Neuron (in vitro differentiated cells): Measurements from ENCODE around the gene MAGI1.

Experiments used
- H2AFZ ChIP-seq: one replicate; pipeline ENCODE4 v1.6.1; 2013; ENCODE audit warnings: low read depth, mild to moderate bottlenecking, inconsistent platforms, low read length, moderate library complexity
- H3K27me3 ChIP-seq: one replicate; pipeline ENCODE4 v1.6.1; 2013; ENCODE audit warnings: low read length; ENCODE audit not compliant: insufficient read depth
- H3K36me3 ChIP-seq: one replicate; pipeline ENCODE4 v1.6.1; 2013; ENCODE audit warnings: low read length; ENCODE audit not compliant: insufficient read depth
- H3K4me1 ChIP-seq: one replicate; pipeline ENCODE4 v1.6.1; 2013; ENCODE audit warnings: low read length; ENCODE audit not compliant: insufficient read depth
- H3K4me3 ChIP-seq: 2 replicates; pipeline ENCODE4 v1.5.1; 2013; ENCODE audit warnings: mild to moderate bottlenecking, low read length, moderate library complexity
- H3K9me3 ChIP-seq: one replicate; pipeline ENCODE4 v1.6.1; 2013; ENCODE audit warnings: low read length

Gene MAGI1

DNA sequence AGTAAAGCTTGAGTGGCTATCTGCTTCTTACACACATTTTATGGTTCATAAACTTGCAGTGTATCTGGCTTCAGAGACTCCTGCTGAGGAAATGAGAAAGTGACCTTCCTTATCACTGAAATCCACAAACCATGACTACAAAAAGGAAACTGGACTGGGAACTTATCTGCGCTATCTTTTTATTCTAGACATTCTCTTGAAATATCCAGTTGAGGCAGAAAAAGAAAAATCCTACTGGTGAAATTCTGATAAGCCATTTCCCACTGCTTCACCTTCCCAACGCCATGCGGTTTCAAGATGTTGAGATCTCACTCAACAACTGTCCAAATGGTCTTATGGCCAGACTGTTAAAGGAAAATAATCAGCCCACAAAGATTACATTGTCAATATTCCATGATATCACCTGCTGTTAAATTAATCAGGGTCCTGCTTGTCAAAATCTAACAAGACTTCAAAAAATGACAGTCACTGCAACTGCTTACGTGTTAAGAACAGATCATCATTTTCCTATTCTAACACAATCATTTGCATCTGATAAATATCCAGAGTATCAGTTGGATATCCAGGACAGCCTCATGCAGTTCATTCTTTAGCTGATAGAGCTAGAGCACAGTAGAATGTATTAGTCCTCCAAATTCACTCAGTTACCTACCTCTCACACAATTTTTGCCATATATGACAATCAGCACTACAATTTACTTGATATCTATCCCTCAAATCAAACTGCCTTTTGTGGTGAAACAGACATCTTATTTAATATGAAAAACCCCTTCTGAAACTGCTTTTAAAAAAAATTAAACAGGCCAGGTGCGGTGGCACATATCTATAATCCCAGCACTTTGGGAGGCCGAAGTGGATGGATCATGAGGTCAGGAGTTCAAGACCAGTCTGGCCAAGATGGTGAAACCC, 538.1 kb downstream of the MAGI1 start:
- Histone ChIP-seq H3K36me3 (no peaks in the 10 kb centered on the region), H3K4me1 (peaks cover 10% of the 10 kb centered on the region), H3K4me3 (no peak overlapping the region), H3K9me3 (no peaks in the 10 kb centered on the region), H2AFZ (no peak overlapping the region), H3K27me3 (no peaks in the 10 kb centered on the region)

DNA sequence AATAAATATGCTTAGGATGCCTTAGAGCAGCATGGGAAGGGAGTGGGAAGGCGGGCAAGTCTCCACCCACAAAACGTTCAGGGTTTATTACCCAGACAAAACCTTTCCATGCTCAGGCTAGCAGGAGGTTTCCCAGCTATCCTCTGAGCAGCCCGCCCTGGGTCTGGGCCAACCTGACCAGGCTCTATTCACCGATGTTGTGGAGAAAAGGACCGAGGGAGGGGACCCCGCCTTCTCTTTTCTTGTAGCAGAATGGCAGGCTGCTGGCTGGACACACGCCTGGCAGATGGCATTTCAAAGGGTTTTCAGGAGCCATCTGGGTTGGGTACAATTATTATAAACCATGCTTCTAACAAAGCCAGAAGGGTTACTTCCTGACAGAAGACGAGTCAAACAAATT, 540.9 kb downstream of the MAGI1 start:
- H3K4me3 ChIP-seq: no peak overlapping the region
- H3K27me3 ChIP-seq: no peaks in the 10 kb centered on the region
- H2AFZ ChIP-seq: no peak overlapping the region
- no peaks in the 10 kb centered on the region for H3K9me3 ChIP-seq
- peaks cover 10% of the 10 kb centered on the region for H3K4me1 ChIP-seq
- peaks cover 3% of the 10 kb centered on the region for H3K36me3 ChIP-seq

DNA sequence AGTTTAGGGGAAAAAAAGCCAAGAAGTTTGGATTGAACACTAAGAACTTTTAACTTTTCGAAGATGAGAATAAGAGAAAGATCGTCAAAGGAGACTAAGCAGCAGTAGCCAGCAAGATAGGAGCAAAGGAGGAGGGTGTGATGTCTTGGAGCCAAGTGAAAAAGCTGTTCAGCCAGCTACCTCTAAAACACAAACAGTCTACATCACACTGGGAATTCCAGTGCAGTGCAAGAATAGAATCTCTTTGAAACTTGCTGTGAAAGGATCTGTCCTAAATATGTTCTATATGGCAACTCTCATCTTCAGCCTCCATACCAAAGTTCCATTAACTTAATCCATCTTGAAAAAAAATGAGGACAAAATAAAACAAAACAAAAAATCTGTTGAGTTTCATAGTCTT, 541.5 kb downstream of the MAGI1 start:
- Histone ChIP-seq H3K9me3 (peaks cover 2% of the 10 kb centered on the region), H3K36me3 (peaks cover 4% of the 10 kb centered on the region), H2AFZ (no peak overlapping the region), H3K4me1 (peaks cover 10% of the 10 kb centered on the region), H3K4me3 (no peak overlapping the region), H3K27me3 (no peaks in the 10 kb centered on the region)

DNA sequence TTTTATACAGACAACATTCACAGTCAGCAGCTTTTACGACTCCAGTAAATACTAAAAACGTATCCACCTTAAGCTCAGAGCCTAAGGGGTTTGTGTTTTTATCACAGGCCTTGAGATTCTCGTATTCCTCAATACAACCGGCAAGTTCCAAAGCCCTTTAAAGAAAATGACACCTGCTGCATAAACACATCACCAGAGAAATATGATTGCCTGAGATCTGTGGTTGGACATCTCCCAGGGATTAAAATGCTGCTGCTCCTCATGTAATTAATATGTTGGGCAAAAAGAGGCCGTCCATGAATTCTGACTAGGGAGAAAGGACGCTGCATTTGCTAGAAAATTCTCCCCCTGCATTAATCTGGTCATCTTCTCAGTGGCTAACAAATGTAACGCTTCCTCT, 544.8 kb downstream of the MAGI1 start:
- no peak overlapping the region for H3K4me3 ChIP-seq
- H2AFZ ChIP-seq: no peak overlapping the region
- peaks cover 10% of the 10 kb centered on the region for H3K4me1 ChIP-seq
- no peaks in the 10 kb centered on the region for H3K27me3 ChIP-seq
- peaks cover 4% of the 10 kb centered on the region for H3K36me3 ChIP-seq
- peaks cover 2% of the 10 kb centered on the region for H3K9me3 ChIP-seq

DNA sequence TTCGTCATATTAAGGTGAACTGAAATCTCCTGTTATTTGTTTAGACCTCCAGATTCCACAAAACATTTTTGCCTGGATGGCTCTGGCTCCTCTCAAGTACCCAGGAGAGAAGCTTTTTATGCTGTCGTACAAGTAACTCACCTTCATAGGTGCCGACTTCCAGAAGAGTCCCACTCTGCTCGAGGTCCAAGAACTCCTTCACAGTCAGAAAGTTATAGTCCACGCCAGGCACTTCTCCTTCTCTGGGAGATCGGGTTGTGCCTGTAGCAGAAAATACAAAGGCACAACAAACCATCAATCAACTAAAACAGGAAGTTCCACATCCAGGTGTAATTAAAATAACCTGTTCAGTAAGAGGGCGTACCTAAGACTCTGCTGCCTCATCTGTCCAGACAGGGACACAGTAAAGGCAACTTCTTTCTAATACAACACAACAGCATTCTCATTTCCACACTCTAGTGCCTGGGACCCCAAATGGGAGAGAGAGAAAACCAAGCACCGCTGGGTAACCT, 545.3 kb downstream of the MAGI1 start:
- Histone ChIP-seq H3K36me3 (peaks cover 4% of the 10 kb centered on the region), H2AFZ (no peak overlapping the region), H3K4me3 (no peak overlapping the region), H3K27me3 (no peaks in the 10 kb centered on the region), H3K9me3 (peaks cover 2% of the 10 kb centered on the region), H3K4me1 (peaks cover 10% of the 10 kb centered on the region)

DNA sequence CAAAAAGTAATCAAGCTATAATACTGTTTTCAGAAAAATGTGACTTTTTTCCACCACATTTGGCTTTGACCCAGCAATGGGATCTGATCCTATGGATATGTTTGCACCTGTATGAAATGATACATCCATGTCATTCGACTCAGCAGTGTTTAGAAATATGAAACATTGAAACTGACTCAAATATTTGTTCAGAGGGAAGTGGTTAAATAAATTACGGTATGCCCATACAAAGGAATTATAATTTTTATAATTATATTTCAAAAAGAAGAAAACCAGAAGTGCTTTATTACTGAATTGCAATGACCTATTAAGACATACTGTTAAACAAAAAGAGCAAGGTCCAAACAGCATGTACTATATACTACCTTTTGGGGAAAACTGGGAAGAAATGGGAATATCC, 546.5 kb downstream of the MAGI1 start:
- peaks cover 4% of the 10 kb centered on the region for H3K36me3 ChIP-seq
- peaks cover 2% of the 10 kb centered on the region for H3K4me1 ChIP-seq
- H3K27me3 ChIP-seq: no peaks in the 10 kb centered on the region
- H3K9me3 ChIP-seq: peaks cover 2% of the 10 kb centered on the region
- H2AFZ ChIP-seq: no peak overlapping the region
- no peak overlapping the region for H3K4me3 ChIP-seq

DNA sequence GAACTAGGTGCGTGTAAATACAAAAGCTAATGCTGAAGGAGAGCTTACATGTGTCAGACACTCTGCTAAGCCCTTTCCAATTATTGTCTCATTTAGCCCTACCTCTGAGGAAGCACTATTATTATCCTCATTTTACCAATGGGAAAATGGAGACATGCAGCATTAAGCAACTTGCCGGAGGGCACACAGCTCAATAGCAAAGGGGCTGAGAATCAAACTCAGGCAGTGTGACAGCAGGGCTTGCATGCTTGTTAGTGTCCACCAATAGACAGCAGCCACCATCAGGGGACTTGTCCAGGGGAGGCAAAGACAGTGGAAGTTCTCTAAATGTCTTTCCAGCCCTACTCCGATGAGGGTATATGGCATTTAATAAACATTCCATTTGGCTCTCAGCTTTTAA, 548.6 kb downstream of the MAGI1 start:
- H3K9me3 ChIP-seq: peaks cover 2% of the 10 kb centered on the region
- no peaks in the 10 kb centered on the region for H3K27me3 ChIP-seq
- peaks cover 4% of the 10 kb centered on the region for H3K36me3 ChIP-seq
- no peak overlapping the region for H2AFZ ChIP-seq
- H3K4me3 ChIP-seq: no peak overlapping the region
- peaks cover 4% of the 10 kb centered on the region for H3K4me1 ChIP-seq

DNA sequence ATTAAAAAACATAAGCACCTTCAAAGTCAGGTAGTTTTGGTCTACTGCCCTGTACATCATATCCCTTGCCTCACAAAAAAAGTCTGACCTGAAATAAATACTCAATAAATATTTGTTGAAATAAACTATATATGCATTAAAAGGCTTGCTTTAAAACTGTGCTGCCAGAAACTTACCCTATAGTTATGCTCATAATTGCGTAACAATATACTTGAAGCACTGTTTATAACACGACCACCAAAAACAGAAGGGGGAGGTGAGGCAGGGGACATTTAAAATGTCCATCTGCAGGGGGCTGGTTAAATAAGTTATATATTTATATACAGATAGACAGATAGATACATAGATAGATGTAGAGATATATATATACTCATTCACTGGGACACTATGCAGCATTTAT, 549.5 kb downstream of the MAGI1 start:
- Histone ChIP-seq H2AFZ (no peak overlapping the region), H3K27me3 (no peaks in the 10 kb centered on the region), H3K9me3 (peaks cover 2% of the 10 kb centered on the region), H3K36me3 (peaks cover 4% of the 10 kb centered on the region), H3K4me1 (peaks cover 4% of the 10 kb centered on the region), H3K4me3 (no peak overlapping the region)

DNA sequence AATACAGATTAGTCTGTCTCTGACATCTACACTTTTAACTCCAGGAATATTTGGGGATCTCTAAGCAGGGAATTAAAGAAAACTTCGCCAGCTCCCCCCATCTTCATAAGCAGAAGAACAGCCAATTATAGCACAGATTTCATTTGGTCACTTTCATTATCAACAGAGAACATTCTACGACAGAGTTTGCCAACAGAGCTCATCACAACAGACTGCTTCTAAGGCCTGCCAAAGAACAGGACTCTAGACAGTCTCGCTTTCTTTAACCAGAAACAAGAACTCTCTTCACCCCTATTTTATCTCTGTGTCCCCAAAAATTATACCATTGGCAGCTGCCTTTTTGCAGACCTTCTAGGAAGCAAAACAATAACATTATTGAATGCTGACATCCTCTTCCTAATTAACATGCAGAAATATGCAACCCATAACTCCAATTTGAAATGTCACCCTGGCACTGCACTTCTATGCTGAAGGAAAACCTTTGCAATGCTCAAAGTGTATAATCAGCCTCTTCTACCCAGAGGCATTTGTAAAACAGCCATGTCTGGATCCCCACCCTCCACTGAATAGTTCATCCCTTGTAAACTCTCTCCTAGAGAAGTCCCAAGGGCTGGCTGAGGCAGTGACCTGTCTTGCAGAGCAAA, 552.8 kb downstream of the MAGI1 start:
- Histone ChIP-seq H3K27me3 (no peaks in the 10 kb centered on the region), H3K4me3 (no peak overlapping the region), H3K9me3 (no peaks in the 10 kb centered on the region), H3K36me3 (no peaks in the 10 kb centered on the region), H3K4me1 (peaks cover 4% of the 10 kb centered on the region), H2AFZ (no peak overlapping the region)

DNA sequence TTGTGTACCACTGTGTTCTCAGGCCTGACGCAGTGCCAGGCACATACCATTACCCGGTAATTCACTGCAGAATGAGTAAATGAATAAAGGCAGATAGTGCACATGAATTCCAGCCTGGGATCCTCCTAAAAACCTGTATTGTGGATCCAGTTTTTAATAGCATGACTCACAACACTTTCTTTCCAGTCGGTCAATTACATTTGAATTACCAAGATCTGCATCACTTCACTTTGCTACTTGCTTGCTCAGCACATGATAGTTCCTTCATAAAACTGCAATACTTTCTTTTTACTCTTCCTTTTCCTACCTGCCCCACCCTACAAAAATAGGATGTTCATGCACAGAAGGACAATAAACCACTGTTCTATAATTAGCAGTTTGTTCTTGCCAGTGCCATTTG, 553.8 kb downstream of the MAGI1 start:
- no peaks in the 10 kb centered on the region for H3K36me3 ChIP-seq
- no peak overlapping the region for H2AFZ ChIP-seq
- H3K27me3 ChIP-seq: no peaks in the 10 kb centered on the region
- peaks cover 4% of the 10 kb centered on the region for H3K4me1 ChIP-seq
- H3K4me3 ChIP-seq: no peak overlapping the region
- H3K9me3 ChIP-seq: no peaks in the 10 kb centered on the region

DNA sequence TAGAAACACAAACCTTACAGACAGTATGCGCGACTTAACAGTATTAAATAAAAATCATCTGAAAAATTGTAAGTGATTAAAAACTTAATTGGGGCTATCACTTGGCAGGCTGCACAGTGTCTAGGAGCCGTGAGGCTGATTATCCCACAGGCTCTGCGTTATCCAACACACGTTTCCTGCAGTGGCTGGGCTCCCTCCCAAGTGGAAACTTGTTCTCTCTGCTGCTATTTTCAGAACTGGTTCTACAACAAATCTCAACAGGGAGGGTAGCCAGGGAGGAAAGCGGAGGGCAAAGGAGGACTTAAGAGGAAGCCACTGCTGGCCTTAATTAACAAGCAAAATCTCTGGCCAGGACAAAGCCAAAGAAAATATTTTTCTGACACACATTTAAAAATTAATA, 555.2 kb downstream of the MAGI1 start:
- no peak overlapping the region for H2AFZ ChIP-seq
- H3K9me3 ChIP-seq: no peaks in the 10 kb centered on the region
- H3K4me1 ChIP-seq: peaks cover 12% of the 10 kb centered on the region
- no peak overlapping the region for H3K4me3 ChIP-seq
- H3K36me3 ChIP-seq: no peaks in the 10 kb centered on the region
- no peaks in the 10 kb centered on the region for H3K27me3 ChIP-seq

DNA sequence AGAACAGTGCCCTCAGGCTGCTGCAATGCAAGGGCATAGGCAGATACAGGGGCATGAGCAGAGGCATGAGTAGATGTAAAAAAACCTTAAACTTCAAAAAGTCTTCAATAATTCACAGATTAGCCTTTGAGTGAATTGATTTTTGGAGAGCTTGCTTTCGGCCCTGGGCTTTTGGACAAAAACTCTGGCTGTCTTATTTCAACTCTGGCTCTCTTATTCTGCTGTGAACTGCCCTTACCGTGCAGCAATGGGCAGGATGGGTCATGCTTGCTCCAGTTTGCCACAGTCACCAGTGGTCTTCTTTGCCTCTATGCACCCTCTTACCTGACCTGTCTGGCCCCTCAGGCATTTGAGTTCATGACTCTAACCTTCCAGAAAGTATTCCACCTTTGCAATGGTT, 555.7 kb downstream of the MAGI1 start:
- no peaks in the 10 kb centered on the region for H3K9me3 ChIP-seq
- H2AFZ ChIP-seq: no peak overlapping the region
- no peaks in the 10 kb centered on the region for H3K36me3 ChIP-seq
- no peaks in the 10 kb centered on the region for H3K27me3 ChIP-seq
- no peak overlapping the region for H3K4me3 ChIP-seq
- H3K4me1 ChIP-seq: peaks cover 17% of the 10 kb centered on the region

DNA sequence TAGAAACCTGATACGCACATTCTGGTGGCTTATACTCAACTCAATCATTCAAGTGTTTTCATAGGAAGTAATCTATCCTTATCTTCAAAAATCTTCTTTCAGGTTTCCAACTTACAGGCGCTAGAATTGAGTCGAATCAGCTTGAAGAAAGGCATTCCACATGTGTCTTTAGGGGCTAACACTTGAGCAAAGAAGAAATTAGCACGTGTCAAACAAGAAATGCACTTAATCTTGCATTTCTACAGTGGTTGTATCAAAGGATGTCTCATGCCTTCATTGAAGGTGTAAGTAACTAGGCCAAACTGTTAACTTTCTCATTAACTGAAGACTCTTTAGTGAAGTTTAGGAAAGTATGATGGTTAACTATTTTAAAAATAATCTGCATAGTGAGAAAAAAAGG, 557.6 kb downstream of the MAGI1 start:
- H2AFZ ChIP-seq: no peak overlapping the region
- H3K4me3 ChIP-seq: no peak overlapping the region
- no peaks in the 10 kb centered on the region for H3K27me3 ChIP-seq
- no peaks in the 10 kb centered on the region for H3K9me3 ChIP-seq
- H3K36me3 ChIP-seq: peaks cover under 1% of the 10 kb centered on the region
- H3K4me1 ChIP-seq: peaks cover 14% of the 10 kb centered on the region
